ENCODE measurements around the gene ABCG1. TPM values are rescaled to one million over a fixed set of nuclear protein-coding genes. Genes with fewer than 3 reads are reported as not detected.

The ABCG1 gene
- total and polyA plus RNA-seq, 7 donors, result 6.0 to 19.3 (median 11.6) TPM

GRCh38 chr21:42251654-42252324, 32.8 kb downstream of the ABCG1 start:
- H3K36me3 ChIP-seq, result no peaks in the 10 kb centered on the region
- WGBS, 2 donors, result 82 to 88% methylated on average over 13 of the region's 13 CpGs
- TF ChIP-seq POLR2A (IDR thresholded peaks at IDR 0.05) (no peak), EP300 (IDR thresholded peaks at IDR 0.05) (no peak), POLR2AphosphoS5 (IDR thresholded peaks at IDR 0.05) (no peak)
- TF ChIP-seq, protein P1, sequence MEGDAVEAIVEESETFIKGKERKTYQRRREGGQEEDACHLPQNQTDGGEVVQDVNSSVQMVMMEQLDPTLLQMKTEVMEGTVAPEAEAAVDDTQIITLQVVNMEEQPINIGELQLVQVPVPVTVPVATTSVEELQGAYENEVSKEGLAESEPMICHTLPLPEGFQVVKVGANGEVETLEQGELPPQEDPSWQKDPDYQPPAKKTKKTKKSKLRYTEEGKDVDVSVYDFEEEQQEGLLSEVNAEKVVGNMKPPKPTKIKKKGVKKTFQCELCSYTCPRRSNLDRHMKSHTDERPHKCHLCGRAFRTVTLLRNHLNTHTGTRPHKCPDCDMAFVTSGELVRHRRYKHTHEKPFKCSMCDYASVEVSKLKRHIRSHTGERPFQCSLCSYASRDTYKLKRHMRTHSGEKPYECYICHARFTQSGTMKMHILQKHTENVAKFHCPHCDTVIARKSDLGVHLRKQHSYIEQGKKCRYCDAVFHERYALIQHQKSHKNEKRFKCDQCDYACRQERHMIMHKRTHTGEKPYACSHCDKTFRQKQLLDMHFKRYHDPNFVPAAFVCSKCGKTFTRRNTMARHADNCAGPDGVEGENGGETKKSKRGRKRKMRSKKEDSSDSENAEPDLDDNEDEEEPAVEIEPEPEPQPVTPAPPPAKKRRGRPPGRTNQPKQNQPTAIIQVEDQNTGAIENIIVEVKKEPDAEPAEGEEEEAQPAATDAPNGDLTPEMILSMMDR (IDR thresholded peaks at IDR 0.05), result no peak
- no peak overlapping the region for H3K27ac ChIP-seq
- H3K4me3 ChIP-seq, result no peak overlapping the region
- H3K9me3 ChIP-seq, result no peaks in the 10 kb centered on the region
- DNase-seq, result no peak
- H3K27me3 ChIP-seq, result no peaks in the 10 kb centered on the region
- intact Hi-C loops (cut with DNase I), result no loop called here
- peaks cover 0 to 9% (median 8%) of the 10 kb centered on the region in 4 donors for H3K4me1 ChIP-seq

- Histone ChIP-seq H3K4me1 (peaks cover 0 to 11% (median 10%) of the 10 kb centered on the region in 4 donors), H3K9me3 (no peaks in the 10 kb centered on the region), H3K4me3 (no peak overlapping the region), H3K27ac (no peak overlapping the region), H3K36me3 (no peaks in the 10 kb centered on the region), H3K27me3 (no peaks in the 10 kb centered on the region)
- DNase-seq, result no peak
- WGBS, 2 donors, result 93 to 95% methylated on average over 8 of the region's 8 CpGs
- intact Hi-C loops (cut with DNase I), result no loop called here
- TF ChIP-seq EP300 (IDR thresholded peaks at IDR 0.05) (no peak), POLR2A (IDR thresholded peaks at IDR 0.05) (no peak), POLR2AphosphoS5 (IDR thresholded peaks at IDR 0.05) (no peak)
- TF ChIP-seq, protein P1 (IDR thresholded peaks at IDR 0.05), result no peak
Measured at GRCh38 chr21:42252325-42252654, 33.4 kb downstream of the ABCG1 start.

DNA sequence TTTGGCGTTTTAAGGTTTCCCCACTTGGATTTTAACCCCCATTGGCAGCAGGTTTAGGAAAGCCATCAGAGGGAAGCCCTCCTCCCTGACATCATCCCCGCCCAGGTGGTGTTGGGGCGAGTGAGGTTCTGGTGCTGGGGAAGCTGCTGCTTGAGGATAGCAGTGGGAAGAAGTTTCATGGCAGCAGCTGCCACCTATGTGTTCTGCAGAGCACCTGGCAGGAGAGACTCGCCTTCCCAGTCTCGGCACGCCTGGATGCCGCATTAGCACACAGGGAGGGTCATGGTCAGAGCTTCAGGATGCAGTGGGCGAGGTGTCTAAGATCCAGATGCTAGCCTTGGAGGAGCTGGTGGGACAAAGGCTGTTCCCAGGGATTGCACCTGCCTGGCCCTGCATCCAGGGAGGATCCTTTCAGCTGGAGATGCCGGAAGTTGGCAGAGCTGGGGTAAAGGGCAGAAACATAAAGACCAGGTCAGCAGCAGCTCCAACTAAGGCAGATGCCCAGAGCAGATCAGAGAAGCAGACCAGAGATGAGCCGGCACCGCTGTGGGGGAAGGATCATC, 33.9 kb downstream of the ABCG1 start:
- Histone ChIP-seq H3K9me3 (no peaks in the 10 kb centered on the region), H3K27ac (no peak overlapping the region), H3K4me1 (peaks cover 0 to 16% (median 14%) of the 10 kb centered on the region in 4 donors), H3K4me3 (no peak overlapping the region), H3K27me3 (no peaks in the 10 kb centered on the region), H3K36me3 (no peaks in the 10 kb centered on the region)
- intact Hi-C loops (cut with DNase I), result no loop called here
- no peak for TF ChIP-seq POLR2AphosphoS5 (IDR thresholded peaks at IDR 0.05)
- TF ChIP-seq POLR2A (IDR thresholded peaks at IDR 0.05), result no peak
- TF ChIP-seq EP300 (IDR thresholded peaks at IDR 0.05), result no peak
- TF ChIP-seq, protein P1 (IDR thresholded peaks at IDR 0.05), result no peak
- DNase-seq, result no peak
- WGBS, 2 donors, result 36 to 80% methylated on average over 11 of the region's 11 CpGs

DNA sequence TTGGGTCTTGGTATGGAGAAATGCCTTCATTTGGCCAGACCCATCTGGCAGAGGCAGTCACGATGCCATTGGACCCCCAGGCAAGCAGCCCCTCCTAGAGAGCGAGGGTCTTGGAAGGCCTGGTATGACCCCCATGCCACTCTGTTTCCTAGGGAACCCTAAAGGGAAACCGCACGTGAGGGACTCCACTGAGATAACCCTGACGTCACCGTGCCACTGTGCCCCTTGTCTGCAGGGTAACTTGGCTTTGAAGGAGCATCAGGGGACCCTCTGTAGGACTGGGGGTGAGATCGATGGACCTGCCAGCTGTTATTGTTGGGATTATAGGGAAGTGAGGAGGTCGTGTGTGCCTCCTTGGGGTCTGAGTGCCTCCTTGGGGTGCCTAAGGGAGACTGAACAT, 34.5 kb downstream of the ABCG1 start:
- Histone ChIP-seq H3K27ac (no peak overlapping the region), H3K9me3 (no peaks in the 10 kb centered on the region), H3K4me3 (no peak overlapping the region), H3K4me1 (peaks cover 0 to 18% (median 15%) of the 10 kb centered on the region in 4 donors), H3K36me3 (no peaks in the 10 kb centered on the region), H3K27me3 (no peaks in the 10 kb centered on the region)
- TF ChIP-seq, protein P1 (IDR thresholded peaks at IDR 0.05), result no peak
- TF ChIP-seq POLR2AphosphoS5 (IDR thresholded peaks at IDR 0.05) (no peak), POLR2A (IDR thresholded peaks at IDR 0.05) (no peak), EP300 (IDR thresholded peaks at IDR 0.05) (no peak)
- intact Hi-C loops (cut with DNase I), result no loop called here
- no peak for DNase-seq
- 88 to 90% methylated on average over 8 of the region's 8 CpGs for WGBS, 2 donors
